HG03575 (cell line): ENCODE results near the gene NEK6.
A peak's percentile ranks its signal among the peaks of the same experiment; 100 is the strongest.

ENCODE experiments used
- ATAC-seq: cut with Tn5 transposase; IDR thresholded peaks from one replicate; pipeline ENCODE4 v1.9.1; 2021; ENCODE audit not compliant: unreplicated experiment, insufficient number of reproducible peaks, low FRiP score; ENCODE audit errors: extremely low read depth

Gene NEK6

GRCh38 chr9:124257844-124258606, at the start of gene NEK6:
Gene NEK6 (plus strand): TSS chr9:124257949. CDS start chr9:124301965, 44,016 bp downstream.
- ATAC-seq = no peak

- no peak for ATAC-seq
Observed at GRCh38 chr9:124208571-124208970, 49.2 kb upstream of the NEK6 start.

- ATAC-seq = no peak
Observed at GRCh38 chr9:124209279-124209678, 48.5 kb upstream of the NEK6 start.

GRCh38 chr9:124209774-124210173, 48.0 kb upstream of the NEK6 start:
- no peak for ATAC-seq

- ATAC-seq = peak; percentile 47
Observed at GRCh38 chr9:124210697-124211096, 47.1 kb upstream of the NEK6 start.

- no peak for ATAC-seq
Observed at GRCh38 chr9:124212381-124213050, 45.2 kb upstream of the NEK6 start.

GRCh38 chr9:124213396-124213795, 44.4 kb upstream of the NEK6 start:
- ATAC-seq = no peak

GRCh38 chr9:124214116-124214515, 43.6 kb upstream of the NEK6 start:
- ATAC-seq = no peak

- no peak for ATAC-seq
Observed at GRCh38 chr9:124214596-124215367, 43.0 kb upstream of the NEK6 start.

- no peak for ATAC-seq
Observed at GRCh38 chr9:124215368-124215910, 42.3 kb upstream of the NEK6 start.

GRCh38 chr9:124215956-124216355, 41.8 kb upstream of the NEK6 start:
- ATAC-seq = no peak

- no peak for ATAC-seq
Observed at GRCh38 chr9:124216474-124217176, 41.1 kb upstream of the NEK6 start.

GRCh38 chr9:124217836-124218437, 39.8 kb upstream of the NEK6 start:
- no peak for ATAC-seq

- ATAC-seq = peak; percentile 38
Observed at GRCh38 chr9:124218438-124218982, 39.2 kb upstream of the NEK6 start.

GRCh38 chr9:124218987-124219461, 38.7 kb upstream of the NEK6 start:
- ATAC-seq = no peak

- ATAC-seq = no peak
Observed at GRCh38 chr9:124220946-124221451, 36.8 kb upstream of the NEK6 start.

- ATAC-seq = no peak
Observed at GRCh38 chr9:124221676-124222075, 36.1 kb upstream of the NEK6 start.

- ATAC-seq = no peak
Observed at GRCh38 chr9:124222109-124222508, 35.6 kb upstream of the NEK6 start.
